K562 treated with DMSO at 1 percent for 48 hours (cell line): Measurements from ENCODE around the gene RANGAP1. TPM values are rescaled to one million over a fixed set of nuclear protein-coding genes. Genes with fewer than 3 reads are reported as not detected.

Experiments
- total RNA-seq: library from RNA; unstranded; fragments of 300-600 nt; gene quantifications from 2 replicates; pipeline ENCODE4 v1.2.3, GENCODE V29; 2022; ENCODE audit warnings: low replicate concordance; ENCODE audit errors: extremely low read depth

RANGAP1 gene
- total RNA-seq: 313 TPM in 1 of 2 replicates, not detected in the other

DNA sequence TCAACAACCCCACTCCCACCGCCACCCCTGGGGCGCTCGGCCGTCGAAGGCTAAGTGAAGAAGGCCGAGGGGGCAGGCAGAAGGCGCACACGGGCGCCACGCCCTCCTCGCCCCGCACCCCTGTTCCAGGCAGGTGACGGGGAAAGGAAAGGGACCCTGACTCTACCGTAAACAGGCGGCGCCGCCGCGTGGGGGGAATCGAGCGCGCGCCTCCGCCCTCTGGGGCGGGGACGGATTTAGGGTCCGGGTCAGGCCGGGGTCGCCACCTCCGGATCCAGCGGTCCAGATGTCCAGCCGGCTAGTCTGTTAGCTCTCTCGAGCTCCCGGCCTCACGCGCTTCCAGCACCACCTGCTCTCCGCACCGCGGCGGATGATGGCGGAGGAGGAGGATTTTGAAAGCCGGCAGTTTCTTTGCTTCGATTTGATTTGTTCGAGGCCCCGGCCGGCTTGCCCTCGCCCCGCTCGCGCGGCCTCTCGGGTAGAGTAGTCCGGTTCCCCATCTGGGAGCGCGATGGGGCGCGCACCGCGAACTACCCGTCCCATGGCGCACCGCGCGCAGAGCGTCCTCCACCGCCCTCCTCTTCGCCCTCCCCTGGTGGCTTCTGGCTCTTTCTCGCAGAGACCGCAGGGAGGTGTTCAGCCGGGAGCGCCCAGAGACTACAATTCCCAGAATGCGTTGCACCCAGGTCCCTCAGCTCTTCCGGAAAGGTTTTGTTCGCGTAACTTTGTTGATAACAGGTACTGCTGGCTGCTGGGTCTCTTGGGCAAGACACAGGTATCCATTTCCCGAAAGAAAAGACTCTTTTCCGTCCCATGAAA is at the start of gene RANGAP1:
RANGAP1 (minus strand) TSS at position 368 of the 819 bp plus-strand sequence. CDS start 5,143 bp downstream, outside the sequence.

GRCh38 chr22:41301085-41302020 is 15.4 kb upstream of the RANGAP1 start, which contains the start of gene ZC3H7B:
Gene ZC3H7B, plus strand, starts transcription at chr22:41301525. Its CDS starts 19,136 bp downstream, at chr22:41320661.

GRCh38 chr22:41240377-41241132 is 45.4 kb downstream of the RANGAP1 start, which contains the start of gene CHADL:
Gene CHADL, minus strand, starts transcription at chr22:41240931. Its CDS starts 50 bp downstream, at chr22:41240881.

GRCh38 chr22:41204992-41205900 is 80.7 kb downstream of the RANGAP1 start, which contains the start of gene L3MBTL2:
Gene L3MBTL2, plus strand, starts transcription at chr22:41205312. Its CDS starts 51 bp downstream, at chr22:41205363.

Other genes with a start within 250 kb of the RANGAP1 start
- gene EP300, start 193.6 kb downstream of the RANGAP1 start, total RNA-seq: not detected in 2 replicates
- not detected in 2 replicates for gene L3MBTL2, start 80.9 kb downstream of the RANGAP1 start, total RNA-seq
- gene CHADL, start 45.3 kb downstream of the RANGAP1 start, total RNA-seq: not detected in 2 replicates
- gene ZC3H7B, start 15.3 kb upstream of the RANGAP1 start, total RNA-seq: not detected in 2 replicates
- gene TEF, start 95.8 kb upstream of the RANGAP1 start, total RNA-seq: not detected in 2 replicates
- not detected in 2 replicates for gene TOB2, start 160.6 kb upstream of the RANGAP1 start, total RNA-seq
- gene PHF5A, start 182.5 kb upstream of the RANGAP1 start, total RNA-seq: not detected in 2 replicates
- gene ACO2, start 182.9 kb upstream of the RANGAP1 start, total RNA-seq: 371 TPM in 1 of 2 replicates, not detected in the other